HepG2 (cell line): ENCODE measurements around the gene IRF1. TPM values are rescaled to one million over a fixed set of nuclear protein-coding genes. Genes with fewer than 3 reads are reported as not detected.

Source experiments
- BORCS8-MEF2B ChIP-seq: sonication (generic); formaldehyde crosslinking; IDR thresholded peaks from 2 replicates; pipeline ENCODE4 v1.8.0; 2022; ENCODE audit warnings: mild to moderate bottlenecking, missing genetic modification reagents
- CBX1 ChIP-seq: IDR thresholded peaks from one replicate; pipeline ENCODE4 v1.6.1; 2016; ENCODE audit warnings: antibody characterized with exemption, low read depth
- HIVEP1 ChIP-seq: sonication (generic); formaldehyde crosslinking; IDR thresholded peaks from 2 replicates; pipeline ENCODE4 v1.4.0; 2020; ENCODE audit warnings: mild to moderate bottlenecking, missing genetic modification reagents
- HMG20A ChIP-seq: IDR thresholded peaks from 2 replicates; pipeline ENCODE4 v1.6.1; 2016; ENCODE audit warnings: borderline replicate concordance
- IRF2 ChIP-seq: IDR thresholded peaks from 2 replicates; pipeline ENCODE4 v1.6.1; 2018; ENCODE audit warnings: missing genetic modification reagents, missing compliant biosample characterization
- NAIF1 ChIP-seq: sonication (generic); formaldehyde crosslinking; IDR thresholded peaks from 2 replicates; pipeline ENCODE4 v1.5.0; 2020; ENCODE audit warnings: mild to moderate bottlenecking, missing genetic modification reagents, borderline replicate concordance
- NKX3-1 ChIP-seq: sonication (generic); formaldehyde crosslinking; IDR thresholded peaks from 2 replicates; pipeline ENCODE4 v1.5.0; 2020; ENCODE audit warnings: missing genetic modification reagents
- PHF20 ChIP-seq: sonication (generic); formaldehyde crosslinking; IDR thresholded peaks from 2 replicates; pipeline ENCODE4 v1.5.0; 2020; ENCODE audit warnings: mild to moderate bottlenecking, missing genetic modification reagents
- POLR2A ChIP-seq, 2 experiments: IDR thresholded peaks; 2 replicates each; pipeline ENCODE4 v1.6.1; 2011; ENCODE audit warnings: low read depth in 2 of 2, low read length in 2 of 2, mild to moderate bottlenecking in 1 of 2, moderate library complexity in 1 of 2; ENCODE audit not compliant: insufficient read depth in 1 of 2
- TBP ChIP-seq: sonication (generic); formaldehyde crosslinking; IDR thresholded peaks from 2 replicates; pipeline ENCODE4 v1.5.0; 2020; ENCODE audit warnings: missing genetic modification reagents
- ZBTB7B ChIP-seq: sonication (generic); formaldehyde crosslinking; IDR thresholded peaks from 2 replicates; pipeline ENCODE4 v1.4.0; 2020; ENCODE audit warnings: missing genetic modification reagents
- ZBTB8A ChIP-seq: sonication (generic); formaldehyde crosslinking; IDR thresholded peaks from 2 replicates; pipeline ENCODE4 v1.4.0; 2020; ENCODE audit warnings: mild to moderate bottlenecking, low read depth, missing genetic modification reagents, borderline replicate concordance
- ZEB1 ChIP-seq: IDR thresholded peaks from 2 replicates; pipeline ENCODE4 v1.6.1; 2012; ENCODE audit warnings: mild to moderate bottlenecking, low read depth, inconsistent platforms; ENCODE audit not compliant: insufficient replicate concordance
- ZNF256 ChIP-seq: sonication (generic); formaldehyde crosslinking; conservative IDR thresholded peaks from 2 replicates; pipeline ENCODE4 v1.4.0; 2020; ENCODE audit warnings: missing genetic modification reagents
- ZNF30 ChIP-seq: sonication (generic); formaldehyde crosslinking; IDR thresholded peaks from 2 replicates; pipeline ENCODE4 v1.5.0; 2020; ENCODE audit warnings: mild to moderate bottlenecking, missing genetic modification reagents
- ZNF34 ChIP-seq: sonication (generic); formaldehyde crosslinking; IDR thresholded peaks from 2 replicates; pipeline ENCODE4 v1.4.0; 2020; ENCODE audit warnings: mild to moderate bottlenecking, missing genetic modification reagents, borderline replicate concordance
- ZNF382 ChIP-seq: sonication (generic); formaldehyde crosslinking; IDR thresholded peaks from 2 replicates; pipeline ENCODE4 v1.5.0; 2020; ENCODE audit warnings: missing genetic modification reagents, mild to moderate bottlenecking, borderline replicate concordance
- ZNF703 ChIP-seq: sonication (generic); formaldehyde crosslinking; IDR thresholded peaks from 2 replicates; pipeline ENCODE4 v1.5.1; 2020; ENCODE audit warnings: missing genetic modification reagents, mild to moderate bottlenecking, moderate library complexity, borderline replicate concordance
- polyA plus RNA-seq, 8 experiments: library from polyadenylated mRNA; depleted of rRNA in 3 of 8; stranded (reverse) in 7 of 8; unstranded in 1 of 8; fragments of >200 nt; fragmentation: Illumina TruSeq in 4 of 8; extraction: Trizol in 4 of 8; gene quantifications; 2 replicates each; pipeline versions ENCODE4 v1.2.1 to v1.2.3, GENCODE V29; 2011 to 2016; ENCODE audit warnings: low read depth in 4 of 8, missing spikeins in 1 of 8, mixed read lengths in 1 of 8; ENCODE audit not compliant: insufficient read depth in 1 of 8
- total RNA-seq, 5 experiments: library from RNA; depleted of rRNA; stranded (reverse); fragments of >200 nt; fragmentation: Illumina TruSeq; extraction: Trizol; gene quantifications; 2 replicates each; pipeline ENCODE4 v1.2.3, GENCODE V29; 2016; ENCODE audit warnings: low read depth in 1 of 5
- TF ChIP-seq, protein P1 (sequence below): sonication (generic); formaldehyde crosslinking; IDR thresholded peaks from 2 replicates; pipeline ENCODE4 v1.8.1; 2023; ENCODE audit warnings: missing genetic modification reagents, mild to moderate bottlenecking, borderline replicate concordance
- TF ChIP-seq, protein P2 (sequence below): sonication (generic); formaldehyde crosslinking; IDR thresholded peaks from 2 replicates; pipeline ENCODE4 v1.5.1; 2020; ENCODE audit warnings: mild to moderate bottlenecking, missing genetic modification reagents, moderate library complexity
- TF ChIP-seq, protein P3 (sequence below): IDR thresholded peaks from 2 replicates; pipeline ENCODE4 v1.6.1; 2016; ENCODE audit warnings: control low read depth
- TF ChIP-seq, protein P4 (sequence below): sonication (generic); formaldehyde crosslinking; IDR thresholded peaks from 2 replicates; pipeline ENCODE4 v1.8.1; 2023; ENCODE audit warnings: mild to moderate bottlenecking, missing genetic modification reagents, borderline replicate concordance
- TF ChIP-seq, protein P5 (sequence below): sonication (generic); formaldehyde crosslinking; IDR thresholded peaks from 2 replicates; pipeline ENCODE4 v1.5.0; 2020; ENCODE audit warnings: missing genetic modification reagents
- TF ChIP-seq, protein P6 (sequence below): sonication (generic); formaldehyde crosslinking; IDR thresholded peaks from 2 replicates; pipeline ENCODE4 v1.4.0; 2020; ENCODE audit warnings: missing genetic modification reagents

IRF1 gene
- total and polyA plus RNA-seq, 2 of the 13 experiments (the other 11 are each of a cell fraction or from before 2014, with no cell fraction given), result 4.1 to 8.8 TPM

DNA sequence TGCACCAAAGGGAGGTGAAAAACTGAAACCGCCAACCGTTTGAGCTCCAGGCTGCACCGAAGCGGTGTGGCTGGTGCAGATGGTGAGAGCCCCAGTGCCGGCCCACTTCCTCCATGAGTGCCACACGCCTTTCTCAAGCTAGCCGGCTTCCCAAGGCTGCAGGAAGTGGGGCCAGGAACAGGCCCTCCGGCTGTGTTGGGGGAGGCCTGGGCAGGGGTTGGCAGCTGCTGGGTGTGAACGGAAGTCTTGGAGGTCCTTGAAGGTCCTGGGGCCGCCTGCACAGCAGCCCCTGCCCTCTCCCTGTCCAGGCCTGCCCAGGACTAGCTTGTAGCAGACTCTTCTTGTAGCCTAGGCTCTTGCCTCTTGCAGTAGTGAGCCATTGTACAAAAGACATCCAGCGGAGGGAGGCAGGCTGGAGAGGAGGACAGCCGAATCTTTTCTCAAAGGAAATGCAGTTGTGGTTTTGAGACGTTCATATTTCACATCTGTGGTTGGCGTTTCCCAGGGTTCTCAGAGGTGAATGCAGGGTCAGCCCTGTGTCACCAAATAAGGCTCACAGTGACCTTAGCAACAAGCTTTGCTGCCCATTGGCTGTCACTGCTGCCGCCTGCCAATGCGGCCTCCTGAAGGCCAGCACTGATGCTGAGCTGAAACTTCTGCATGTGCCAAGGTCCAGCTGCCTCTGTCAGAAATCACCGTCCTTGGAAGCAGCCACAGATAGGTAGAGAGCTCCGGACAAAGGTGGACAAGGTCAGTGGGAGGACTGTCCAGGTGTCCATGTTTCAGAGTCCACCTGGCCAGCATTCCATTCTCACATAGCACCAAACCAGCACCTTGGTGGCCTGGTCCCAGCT is 23.9 kb downstream of the IRF1 start (continued):
- TF ChIP-seq PHF20 (CRISPR knock-in tag), result no peak
- TF ChIP-seq NKX3-1 (CRISPR knock-in tag), result no peak
- TF ChIP-seq NAIF1, result no peak
- TF ChIP-seq, protein P1, sequence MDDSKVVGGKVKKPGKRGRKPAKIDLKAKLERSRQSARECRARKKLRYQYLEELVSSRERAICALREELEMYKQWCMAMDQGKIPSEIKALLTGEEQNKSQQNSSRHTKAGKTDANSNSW (CRISPR knock-in tag), result no peak
- TF ChIP-seq BORCS8-MEF2B (CRISPR knock-in tag), result no peak
- no peak for TF ChIP-seq POLR2A (IDR thresholded peaks at IDR 0.05; ENCODE audit: insufficient read depth in 1 of 2, low read depth in 2 of 2, low read length in 2 of 2)
- no peak for TF ChIP-seq ZNF382 (CRISPR knock-in tag)
- TF ChIP-seq ZNF256, result no peak
- no peak for TF ChIP-seq ZBTB8A (CRISPR knock-in tag)
- no peak for TF ChIP-seq ZNF703 (CRISPR knock-in tag)
- TF ChIP-seq, protein P2, sequence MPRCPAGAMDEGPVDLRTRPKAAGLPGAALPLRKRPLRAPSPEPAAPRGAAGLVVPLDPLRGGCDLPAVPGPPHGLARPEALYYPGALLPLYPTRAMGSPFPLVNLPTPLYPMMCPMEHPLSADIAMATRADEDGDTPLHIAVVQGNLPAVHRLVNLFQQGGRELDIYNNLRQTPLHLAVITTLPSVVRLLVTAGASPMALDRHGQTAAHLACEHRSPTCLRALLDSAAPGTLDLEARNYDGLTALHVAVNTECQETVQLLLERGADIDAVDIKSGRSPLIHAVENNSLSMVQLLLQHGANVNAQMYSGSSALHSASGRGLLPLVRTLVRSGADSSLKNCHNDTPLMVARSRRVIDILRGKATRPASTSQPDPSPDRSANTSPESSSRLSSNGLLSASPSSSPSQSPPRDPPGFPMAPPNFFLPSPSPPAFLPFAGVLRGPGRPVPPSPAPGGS (CRISPR knock-in tag), result no peak
- no peak for TF ChIP-seq ZNF34 (CRISPR knock-in tag)
- TF ChIP-seq, protein P3, sequence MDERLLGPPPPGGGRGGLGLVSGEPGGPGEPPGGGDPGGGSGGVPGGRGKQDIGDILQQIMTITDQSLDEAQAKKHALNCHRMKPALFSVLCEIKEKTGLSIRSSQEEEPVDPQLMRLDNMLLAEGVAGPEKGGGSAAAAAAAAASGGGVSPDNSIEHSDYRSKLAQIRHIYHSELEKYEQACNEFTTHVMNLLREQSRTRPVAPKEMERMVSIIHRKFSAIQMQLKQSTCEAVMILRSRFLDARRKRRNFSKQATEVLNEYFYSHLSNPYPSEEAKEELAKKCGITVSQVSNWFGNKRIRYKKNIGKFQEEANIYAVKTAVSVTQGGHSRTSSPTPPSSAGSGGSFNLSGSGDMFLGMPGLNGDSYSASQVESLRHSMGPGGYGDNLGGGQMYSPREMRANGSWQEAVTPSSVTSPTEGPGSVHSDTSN (CRISPR knock-in tag), result no peak
- TF ChIP-seq IRF2 (CRISPR knock-in tag), result no peak
- TF ChIP-seq ZEB1, result peak; percentile 73
- TF ChIP-seq, protein P4, sequence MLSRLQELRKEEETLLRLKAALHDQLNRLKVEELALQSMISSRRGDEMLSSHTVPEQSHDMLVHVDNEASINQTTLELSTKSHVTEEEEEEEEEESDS (CRISPR knock-in tag), result no peak
- TF ChIP-seq CBX1, result no peak
- TF ChIP-seq HIVEP1 (CRISPR knock-in tag), result no peak
- TF ChIP-seq, protein P5, sequence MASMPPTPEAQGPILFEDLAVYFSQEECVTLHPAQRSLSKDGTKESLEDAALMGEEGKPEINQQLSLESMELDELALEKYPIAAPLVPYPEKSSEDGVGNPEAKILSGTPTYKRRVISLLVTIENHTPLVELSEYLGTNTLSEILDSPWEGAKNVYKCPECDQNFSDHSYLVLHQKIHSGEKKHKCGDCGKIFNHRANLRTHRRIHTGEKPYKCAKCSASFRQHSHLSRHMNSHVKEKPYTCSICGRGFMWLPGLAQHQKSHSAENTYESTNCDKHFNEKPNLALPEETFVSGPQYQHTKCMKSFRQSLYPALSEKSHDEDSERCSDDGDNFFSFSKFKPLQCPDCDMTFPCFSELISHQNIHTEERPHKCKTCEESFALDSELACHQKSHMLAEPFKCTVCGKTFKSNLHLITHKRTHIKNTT (CRISPR knock-in tag), result no peak
- TF ChIP-seq ZBTB7B (CRISPR knock-in tag), result no peak
- no peak for TF ChIP-seq HMG20A (CRISPR knock-in tag)
- TF ChIP-seq, protein P6, sequence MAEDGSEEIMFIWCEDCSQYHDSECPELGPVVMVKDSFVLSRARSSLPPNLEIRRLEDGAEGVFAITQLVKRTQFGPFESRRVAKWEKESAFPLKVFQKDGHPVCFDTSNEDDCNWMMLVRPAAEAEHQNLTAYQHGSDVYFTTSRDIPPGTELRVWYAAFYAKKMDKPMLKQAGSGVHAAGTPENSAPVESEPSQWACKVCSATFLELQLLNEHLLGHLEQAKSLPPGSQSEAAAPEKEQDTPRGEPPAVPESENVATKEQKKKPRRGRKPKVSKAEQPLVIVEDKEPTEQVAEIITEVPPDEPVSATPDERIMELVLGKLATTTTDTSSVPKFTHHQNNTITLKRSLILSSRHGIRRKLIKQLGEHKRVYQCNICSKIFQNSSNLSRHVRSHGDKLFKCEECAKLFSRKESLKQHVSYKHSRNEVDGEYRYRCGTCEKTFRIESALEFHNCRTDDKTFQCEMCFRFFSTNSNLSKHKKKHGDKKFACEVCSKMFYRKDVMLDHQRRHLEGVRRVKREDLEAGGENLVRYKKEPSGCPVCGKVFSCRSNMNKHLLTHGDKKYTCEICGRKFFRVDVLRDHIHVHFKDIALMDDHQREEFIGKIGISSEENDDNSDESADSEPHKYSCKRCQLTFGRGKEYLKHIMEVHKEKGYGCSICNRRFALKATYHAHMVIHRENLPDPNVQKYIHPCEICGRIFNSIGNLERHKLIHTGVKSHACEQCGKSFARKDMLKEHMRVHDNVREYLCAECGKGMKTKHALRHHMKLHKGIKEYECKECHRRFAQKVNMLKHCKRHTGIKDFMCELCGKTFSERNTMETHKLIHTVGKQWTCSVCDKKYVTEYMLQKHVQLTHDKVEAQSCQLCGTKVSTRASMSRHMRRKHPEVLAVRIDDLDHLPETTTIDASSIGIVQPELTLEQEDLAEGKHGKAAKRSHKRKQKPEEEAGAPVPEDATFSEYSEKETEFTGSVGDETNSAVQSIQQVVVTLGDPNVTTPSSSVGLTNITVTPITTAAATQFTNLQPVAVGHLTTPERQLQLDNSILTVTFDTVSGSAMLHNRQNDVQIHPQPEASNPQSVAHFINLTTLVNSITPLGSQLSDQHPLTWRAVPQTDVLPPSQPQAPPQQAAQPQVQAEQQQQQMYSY (CRISPR knock-in tag), result no peak
- TF ChIP-seq TBP (CRISPR knock-in tag), result no peak
- TF ChIP-seq ZNF30, result no peak
